ENCODE measurements around the gene STAMBP.
A peak's percentile ranks its signal among the peaks of the same experiment; 100 is the strongest.
"Not testable (repeated sequence)": the region's sequence is repeated elsewhere in the genome, so short reads cannot be mapped to it uniquely, and the experiment has no call there.

STAMBP gene

GRCh38 chr2:73828818-73829570 lies at the start of gene STAMBP:
TSS of gene STAMBP (plus strand) at chr2:73828961. CDS start at chr2:73830857, 1,896 bp downstream.
- ChIA-PET CTCF (interaction anchor here (0.7 to 1.0 kb wide), 3 partner anchors 92 to 322 kb away, joined by 3 to 5 read pairs (median 3); no protein-coding TSS in a partner anchor), POLR2A (interaction anchor here (0.6 to 1.3 kb wide), 17 partner anchors 10 to 363 kb away, joined by 3 to 7 read pairs (median 4); partner anchors contain the start of genes MOB1A and TPRKB)
- peak; percentile 94 for DNase-seq (ENCODE audit: extremely low spot score)
- peak; percentile 97 for TF ChIP-seq PKNOX1 (IDR thresholded peaks at IDR 0.05)
- no peak for TF ChIP-seq TARDBP (IDR thresholded peaks at IDR 0.05)
- TF ChIP-seq L3MBTL2 (conservative IDR thresholded peaks at IDR 0.05): peak; percentile 82

GRCh38 chr2:73779467-73780236 lies 49.1 kb upstream of the STAMBP start, which contains the start of gene DUSP11:
TSS of gene DUSP11 (minus strand) at chr2:73780103. CDS start at chr2:73779974, 129 bp downstream.
- ChIA-PET POLR2A (interaction anchor here (1.0 kb wide), 1 partner anchor 43 kb away, joined by 6 read pairs; the partner anchor contains the start of gene TPRKB), CTCF (interaction anchor here (0.6 kb wide), 1 partner anchor 27 kb away, joined by 3 read pairs; no protein-coding TSS in a partner anchor)
- TF ChIP-seq LEF1 (IDR thresholded peaks at IDR 0.05; ENCODE audit: borderline replicate concordance) (no peak), HDGF (IDR thresholded peaks at IDR 0.05; ENCODE audit: borderline replicate concordance) (no peak), FOXK2 (IDR thresholded peaks at IDR 0.05) (peak; percentile 96), PKNOX1 (IDR thresholded peaks at IDR 0.05) (no peak), SP1 (IDR thresholded peaks at IDR 0.05) (no peak), FOXM1 (IDR thresholded peaks at IDR 0.05; ENCODE audit: borderline replicate concordance) (no peak)
- peak; percentile 94 for DNase-seq (ENCODE audit: extremely low spot score)

GRCh38 chr2:73780237-73780582 lies 48.6 kb upstream of the STAMBP start:
- DNase-seq (ENCODE audit: extremely low spot score): no peak
- ChIA-PET CTCF (no interaction called here), POLR2A (interaction anchor here (1.0 kb wide), 1 partner anchor 43 kb away, joined by 6 read pairs; the partner anchor contains the start of gene TPRKB)
- TF ChIP-seq L3MBTL2 (conservative IDR thresholded peaks at IDR 0.05) (no peak), ELF4 (IDR thresholded peaks at IDR 0.05) (no peak)

- DNase-seq (ENCODE audit: extremely low spot score); POLR2A ChIA-PET; CTCF ChIA-PET: not testable (repeated sequence)
Measured at GRCh38 chr2:73783402-73783801, 45.4 kb upstream of the STAMBP start.

- POLR2A ChIA-PET: not testable (repeated sequence)
Measured at GRCh38 chr2:73783883-73784282, 44.9 kb upstream of the STAMBP start, which contains the start of gene C2orf78. TSS of gene C2orf78 (plus strand) at chr2:73784183. CDS start at chr2:73784310, 127 bp downstream.

GRCh38 chr2:73811878-73812277 lies 16.9 kb upstream of the STAMBP start:
- ChIA-PET POLR2A (interaction anchor here (1.3 kb wide), 1 partner anchor 17 kb away, joined by 4 read pairs; no protein-coding TSS in a partner anchor), CTCF (no interaction called here)
- TF ChIP-seq ZNF384 (IDR thresholded peaks at IDR 0.05): no peak
- TF ChIP-seq ARNT (IDR thresholded peaks at IDR 0.05): no peak
- no peak for TF ChIP-seq FOXA1 (IDR thresholded peaks at IDR 0.05)
- TF ChIP-seq SUZ12 (IDR thresholded peaks at IDR 0.05): no peak
- no peak for TF ChIP-seq TARDBP (IDR thresholded peaks at IDR 0.05)
- TF ChIP-seq ELF4 (IDR thresholded peaks at IDR 0.05): no peak
- no peak for TF ChIP-seq L3MBTL2 (conservative IDR thresholded peaks at IDR 0.05)
- TF ChIP-seq FOXK2 (IDR thresholded peaks at IDR 0.05): no peak
- TF ChIP-seq NFRKB (IDR thresholded peaks at IDR 0.05): no peak
- TF ChIP-seq LEF1 (IDR thresholded peaks at IDR 0.05; ENCODE audit: borderline replicate concordance): no peak
- no peak for TF ChIP-seq CTBP1 (IDR thresholded peaks at IDR 0.05; ENCODE audit: borderline replicate concordance)
- no peak for TF ChIP-seq PKNOX1 (IDR thresholded peaks at IDR 0.05)
- no peak for TF ChIP-seq SP1 (IDR thresholded peaks at IDR 0.05)
- no peak for DNase-seq (ENCODE audit: extremely low spot score)

More at GRCh38 chr2:73783883-73784282, 44.9 kb upstream of the STAMBP start, which contains the start of gene C2orf78:
- DNase-seq (ENCODE audit: extremely low spot score); CTCF ChIA-PET: not testable (repeated sequence)

- ChIA-PET CTCF (no interaction called here), POLR2A (interaction anchor here (1.3 kb wide), 1 partner anchor 16 kb away, joined by 4 read pairs; no protein-coding TSS in a partner anchor)
- DNase-seq (ENCODE audit: extremely low spot score): no peak
- no peak for TF ChIP-seq ZNF384 (IDR thresholded peaks at IDR 0.05)
- no peak for TF ChIP-seq FOXA1 (IDR thresholded peaks at IDR 0.05)
Measured at GRCh38 chr2:73812635-73813034, 16.1 kb upstream of the STAMBP start.
